ENCODE data around the gene GRIK1. TPM values are rescaled to one million over a fixed set of nuclear protein-coding genes. Genes with fewer than 3 reads are reported as not detected.

The GRIK1 gene
- total RNA-seq, 2 experiments from 2014 or later, result not detected

GRCh38 chr21:29638761-29639327 is 301.0 kb downstream of the GRIK1 start:
- Mint-ChIP-seq H3K27me3 (peaks cover 2% of the 10 kb centered on the region), H3K4me3 (no peak overlapping the region), H3K9me3 (no peaks in the 10 kb centered on the region), H3K36me3 (peaks cover 3% of the 10 kb centered on the region), H3K27ac (no peak overlapping the region), H3K4me1 (peaks cover 3% of the 10 kb centered on the region)
- POLR2A ChIA-PET, result interaction anchor here (0.5 kb wide), 1 partner anchor 402 kb away, joined by 3 read pairs; no protein-coding TSS in a partner anchor
- DNase-seq (no peak), ATAC-seq (ENCODE audit: low read depth) (no peak)

- ATAC-seq (ENCODE audit: low read depth), result no peak
- no peak overlapping the region for H3K27ac Mint-ChIP-seq
- no peak for DNase-seq
- POLR2A ChIA-PET, result no interaction called here
- peaks cover 3% of the 10 kb centered on the region for H3K4me1 Mint-ChIP-seq
- peaks cover 2% of the 10 kb centered on the region for H3K27me3 Mint-ChIP-seq
- peaks cover 3% of the 10 kb centered on the region for H3K36me3 Mint-ChIP-seq
- no peaks in the 10 kb centered on the region for H3K9me3 Mint-ChIP-seq
- no peak overlapping the region for H3K4me3 Mint-ChIP-seq
These were observed 301.7 kb downstream of the GRIK1 start for GRCh38 chr21:29638138-29638537.

GRCh38 chr21:29637553-29637952 is 302.2 kb downstream of the GRIK1 start:
- no peak for ATAC-seq (ENCODE audit: low read depth)
- Mint-ChIP-seq H3K27me3 (peaks cover 2% of the 10 kb centered on the region), H3K4me3 (no peak overlapping the region), H3K4me1 (peaks cover 3% of the 10 kb centered on the region), H3K36me3 (peaks cover 3% of the 10 kb centered on the region), H3K9me3 (no peaks in the 10 kb centered on the region), H3K27ac (no peak overlapping the region)
- POLR2A ChIA-PET, result no interaction called here
- no peak for DNase-seq

- Mint-ChIP-seq H3K9me3 (no peaks in the 10 kb centered on the region), H3K27me3 (peaks cover 2% of the 10 kb centered on the region), H3K4me1 (peaks cover 3% of the 10 kb centered on the region), H3K27ac (no peak overlapping the region), H3K4me3 (no peak overlapping the region), H3K36me3 (peaks cover 3% of the 10 kb centered on the region)
- POLR2A ChIA-PET, result no interaction called here
- no peak for DNase-seq
- ATAC-seq (ENCODE audit: low read depth), result no peak
These were observed 302.7 kb downstream of the GRIK1 start for GRCh38 chr21:29637134-29637533.

- H3K27me3 Mint-ChIP-seq, result peaks cover 2% of the 10 kb centered on the region
- peaks cover 3% of the 10 kb centered on the region for H3K36me3 Mint-ChIP-seq
- no peaks in the 10 kb centered on the region for H3K4me1 Mint-ChIP-seq
- ATAC-seq (ENCODE audit: low read depth) (no peak), DNase-seq (no peak)
- H3K4me3 Mint-ChIP-seq, result no peak overlapping the region
- no peak overlapping the region for H3K27ac Mint-ChIP-seq
- H3K9me3 Mint-ChIP-seq, result no peaks in the 10 kb centered on the region
- POLR2A ChIA-PET, result no interaction called here
These were observed 305.4 kb downstream of the GRIK1 start for GRCh38 chr21:29634418-29634817.

GRCh38 chr21:29633756-29634155 is 306.0 kb downstream of the GRIK1 start:
- no peak for ATAC-seq (ENCODE audit: low read depth)
- POLR2A ChIA-PET, result no interaction called here
- Mint-ChIP-seq H3K4me1 (no peaks in the 10 kb centered on the region), H3K27me3 (peaks cover 2% of the 10 kb centered on the region), H3K36me3 (no peaks in the 10 kb centered on the region), H3K9me3 (no peaks in the 10 kb centered on the region), H3K4me3 (no peak overlapping the region), H3K27ac (no peak overlapping the region)
- DNase-seq, result no peak

- Mint-ChIP-seq H3K36me3 (no peaks in the 10 kb centered on the region), H3K27ac (no peak overlapping the region), H3K4me3 (no peak overlapping the region), H3K9me3 (no peaks in the 10 kb centered on the region), H3K27me3 (no peaks in the 10 kb centered on the region), H3K4me1 (no peaks in the 10 kb centered on the region)
- ATAC-seq (ENCODE audit: low read depth) (no peak), DNase-seq (no peak)
- POLR2A ChIA-PET, result no interaction called here
These were observed 309.4 kb downstream of the GRIK1 start for GRCh38 chr21:29630441-29630840.

- Mint-ChIP-seq H3K27me3 (no peaks in the 10 kb centered on the region), H3K4me3 (no peak overlapping the region), H3K9me3 (no peaks in the 10 kb centered on the region), H3K4me1 (no peaks in the 10 kb centered on the region), H3K27ac (no peak overlapping the region), H3K36me3 (no peaks in the 10 kb centered on the region)
- DNase-seq (no peak), ATAC-seq (ENCODE audit: low read depth) (no peak)
- POLR2A ChIA-PET, result no interaction called here
These were observed 311.9 kb downstream of the GRIK1 start for GRCh38 chr21:29627905-29628304.

- no peaks in the 10 kb centered on the region for H3K4me1 Mint-ChIP-seq
- H3K27me3 Mint-ChIP-seq, result no peaks in the 10 kb centered on the region
- ATAC-seq (ENCODE audit: low read depth) (no peak), DNase-seq (no peak)
- no peak overlapping the region for H3K4me3 Mint-ChIP-seq
- H3K36me3 Mint-ChIP-seq, result no peaks in the 10 kb centered on the region
- POLR2A ChIA-PET, result no interaction called here
- H3K9me3 Mint-ChIP-seq, result no peaks in the 10 kb centered on the region
- H3K27ac Mint-ChIP-seq, result no peak overlapping the region
These were observed 312.9 kb downstream of the GRIK1 start for GRCh38 chr21:29626801-29627470.

- ATAC-seq (ENCODE audit: low read depth) (no peak), DNase-seq (no peak)
- POLR2A ChIA-PET, result no interaction called here
- Mint-ChIP-seq H3K27ac (no peak overlapping the region), H3K36me3 (no peaks in the 10 kb centered on the region), H3K4me3 (no peak overlapping the region), H3K9me3 (no peaks in the 10 kb centered on the region), H3K27me3 (no peaks in the 10 kb centered on the region), H3K4me1 (no peaks in the 10 kb centered on the region)
These were observed 313.8 kb downstream of the GRIK1 start for GRCh38 chr21:29625990-29626389.

- no peaks in the 10 kb centered on the region for H3K27me3 Mint-ChIP-seq
- H3K4me3 Mint-ChIP-seq, result no peak overlapping the region
- no peak for DNase-seq
- no peaks in the 10 kb centered on the region for H3K4me1 Mint-ChIP-seq
- no peak for ATAC-seq (ENCODE audit: low read depth)
- no peaks in the 10 kb centered on the region for H3K36me3 Mint-ChIP-seq
- POLR2A ChIA-PET, result no interaction called here
- no peak overlapping the region for H3K27ac Mint-ChIP-seq
- no peaks in the 10 kb centered on the region for H3K9me3 Mint-ChIP-seq
These were observed 315.0 kb downstream of the GRIK1 start for GRCh38 chr21:29624776-29625175.

- no peaks in the 10 kb centered on the region for H3K36me3 Mint-ChIP-seq
- H3K4me3 Mint-ChIP-seq, result no peak overlapping the region
- peaks cover 4% of the 10 kb centered on the region for H3K9me3 Mint-ChIP-seq
- DNase-seq (no peak), ATAC-seq (ENCODE audit: low read depth) (no peak)
- H3K27me3 Mint-ChIP-seq, result no peaks in the 10 kb centered on the region
- POLR2A ChIA-PET, result no interaction called here
- no peak overlapping the region for H3K27ac Mint-ChIP-seq
- H3K4me1 Mint-ChIP-seq, result no peaks in the 10 kb centered on the region
These were observed 318.3 kb downstream of the GRIK1 start for GRCh38 chr21:29621525-29621924.

- H3K4me3 Mint-ChIP-seq, result no peak overlapping the region
- H3K9me3 Mint-ChIP-seq, result peaks cover 7% of the 10 kb centered on the region
- ATAC-seq (ENCODE audit: low read depth) (no peak), DNase-seq (no peak)
- H3K27ac Mint-ChIP-seq, result no peak overlapping the region
- H3K27me3 Mint-ChIP-seq, result no peaks in the 10 kb centered on the region
- no peaks in the 10 kb centered on the region for H3K4me1 Mint-ChIP-seq
- POLR2A ChIA-PET, result no interaction called here
- H3K36me3 Mint-ChIP-seq, result no peaks in the 10 kb centered on the region
These were observed 323.5 kb downstream of the GRIK1 start for GRCh38 chr21:29616209-29616751.

- H3K36me3 Mint-ChIP-seq, result no peaks in the 10 kb centered on the region
- no peaks in the 10 kb centered on the region for H3K27me3 Mint-ChIP-seq
- no peaks in the 10 kb centered on the region for H3K4me1 Mint-ChIP-seq
- POLR2A ChIA-PET, result no interaction called here
- no peak overlapping the region for H3K4me3 Mint-ChIP-seq
- no peak for ATAC-seq (ENCODE audit: low read depth)
- peaks cover 7% of the 10 kb centered on the region for H3K9me3 Mint-ChIP-seq
- H3K27ac Mint-ChIP-seq, result no peak overlapping the region
- no peak for DNase-seq
These were observed 325.9 kb downstream of the GRIK1 start for GRCh38 chr21:29613877-29614276.
